ENCODE data around the gene ANKRD2.

Gene ANKRD2

GRCh38 chr10:97532935-97533671 is 39.5 kb upstream of the ANKRD2 start (continued):
- TF ChIP-seq REST (tag by site-specific recombination; IDR thresholded peaks at IDR 0.05) (peak; percentile 77), GLIS1 (tag by site-specific recombination; IDR thresholded peaks at IDR 0.05) (peak; percentile 96), ZNF148 (tag by site-specific recombination; IDR thresholded peaks at IDR 0.05; ENCODE audit: borderline replicate concordance) (no peak), INSM2 (tag by site-specific recombination; IDR thresholded peaks at IDR 0.05) (no peak), ZNF544 (tag by site-specific recombination; IDR thresholded peaks at IDR 0.05) (no peak), SP3 (tag by site-specific recombination; IDR thresholded peaks at IDR 0.05) (no peak), MYNN (tag by site-specific recombination; IDR thresholded peaks at IDR 0.05; ENCODE audit: borderline replicate concordance) (no peak), ZNF621 (tag by site-specific recombination; IDR thresholded peaks at IDR 0.05) (no peak), ZIC2 (tag by site-specific recombination; IDR thresholded peaks at IDR 0.05) (peak; percentile 98), ZNF549 (tag by site-specific recombination; IDR thresholded peaks at IDR 0.05) (no peak), SCRT1 (tag by site-specific recombination; IDR thresholded peaks at IDR 0.05; ENCODE audit: borderline replicate concordance) (no peak), ZNF341 (tag by site-specific recombination; IDR thresholded peaks at IDR 0.05; ENCODE audit: low read depth) (no peak), ZNF704 (tag by site-specific recombination; IDR thresholded peaks at IDR 0.05) (no peak), GLI2 (tag by site-specific recombination; IDR thresholded peaks at IDR 0.05; ENCODE audit: borderline replicate concordance, low read depth) (no peak), GLI4 (tag by site-specific recombination; IDR thresholded peaks at IDR 0.05) (no peak)

- ChIA-PET POLR2A (no interaction called here), CTCF (interaction anchor here (0.7 to 3.4 kb wide), 18 partner anchors 9 to 548 kb away, joined by 3 to 54 read pairs (median 5); no protein-coding TSS in a partner anchor)
- no peaks in the 10 kb centered on the region for H3K9me3 ChIP-seq (ENCODE audit: control insufficient read depth, insufficient read depth, low read depth, low read length)
- no peaks in the 10 kb centered on the region for H3K36me3 ChIP-seq (ENCODE audit: control insufficient read depth in 2 of 2, insufficient read depth in 1 of 2, low read length in 2 of 2)
- H3K27ac ChIP-seq (ENCODE audit: extremely low read depth, low read depth, low read length): no peak overlapping the region
- no peak overlapping the region for H3K4me3 ChIP-seq (ENCODE audit: low read depth, low read length)
- TF ChIP-seq ZNF26 (tag by site-specific recombination; IDR thresholded peaks at IDR 0.05) (no peak), ZNF664 (tag by site-specific recombination; IDR thresholded peaks at IDR 0.05) (peak; percentile 69; the same call in 1 of the 2 replicates)
- no peaks in the 10 kb centered on the region for H3K4me1 ChIP-seq (ENCODE audit: control insufficient read depth, insufficient read depth, low read length)
Observed at GRCh38 chr10:97533888-97534287, 38.7 kb upstream of the ANKRD2 start.
